Muscle layer of colon (tissue), 2 donors: Measurements from ENCODE around the gene PPP2R3C.

ENCODE experiments used
- H3K27ac ChIP-seq: one replicate; pipeline ENCODE4 v1.7.0; 2013; ENCODE audit warnings: low read depth, mild to moderate bottlenecking, low read length, moderate library complexity
- H3K27me3 ChIP-seq, 2 donors: one replicate each; pipeline ENCODE4 v1.7.0; 2013; ENCODE audit warnings: low read length in 2 of 2, mild to moderate bottlenecking in 2 of 2; ENCODE audit not compliant: insufficient read depth in 2 of 2, control insufficient read depth in 1 of 2
- H3K36me3 ChIP-seq: one replicate; pipeline ENCODE4 v1.7.0; 2013; ENCODE audit warnings: mild to moderate bottlenecking, low read length; ENCODE audit not compliant: insufficient read depth
- H3K4me1 ChIP-seq: one replicate; pipeline ENCODE4 v1.7.0; 2013; ENCODE audit warnings: mild to moderate bottlenecking, low read length; ENCODE audit not compliant: insufficient read depth
- H3K4me3 ChIP-seq, 2 donors: one replicate each; pipeline ENCODE4 v1.7.0; 2013; ENCODE audit warnings: low read length in 2 of 2, low read depth in 1 of 2, mild to moderate bottlenecking in 1 of 2, moderate library complexity in 1 of 2
- H3K9ac ChIP-seq: one replicate; pipeline ENCODE4 v1.7.0; 2013; ENCODE audit warnings: low read length
- H3K9me3 ChIP-seq: one replicate; pipeline ENCODE4 v1.7.0; 2013; ENCODE audit warnings: mild to moderate bottlenecking, low read length
- donor health status: abdominal sarcoma.
- donor health status: Adenocarcinoma of cecum.

The PPP2R3C gene

GRCh38 chr14:35149239-35149638 lies 27.4 kb upstream of the PPP2R3C start:
- no peaks in the 10 kb centered on the region for H3K4me1 ChIP-seq
- no peak overlapping the region for H3K27ac ChIP-seq
- H3K4me3 ChIP-seq = no peak overlapping the region
- no peak overlapping the region for H3K9ac ChIP-seq
- no peaks in the 10 kb centered on the region for H3K27me3 ChIP-seq
- H3K9me3 ChIP-seq = no peaks in the 10 kb centered on the region
- no peaks in the 10 kb centered on the region for H3K36me3 ChIP-seq

GRCh38 chr14:35147711-35148110 lies 25.9 kb upstream of the PPP2R3C start:
- Histone ChIP-seq H3K27ac (no peak overlapping the region), H3K4me3 (no peak overlapping the region), H3K36me3 (no peaks in the 10 kb centered on the region), H3K9ac (no peak overlapping the region), H3K4me1 (no peaks in the 10 kb centered on the region), H3K27me3 (no peaks in the 10 kb centered on the region), H3K9me3 (no peaks in the 10 kb centered on the region)

GRCh38 chr14:35147186-35147585 lies 25.4 kb upstream of the PPP2R3C start:
- H3K4me3 ChIP-seq = no peak overlapping the region
- H3K9ac ChIP-seq = no peak overlapping the region
- no peaks in the 10 kb centered on the region for H3K9me3 ChIP-seq
- no peaks in the 10 kb centered on the region for H3K4me1 ChIP-seq
- no peaks in the 10 kb centered on the region for H3K27me3 ChIP-seq
- no peak overlapping the region for H3K27ac ChIP-seq
- no peaks in the 10 kb centered on the region for H3K36me3 ChIP-seq

GRCh38 chr14:35146711-35147149 lies 24.9 kb upstream of the PPP2R3C start:
- Histone ChIP-seq H3K4me3 (no peak overlapping the region), H3K27ac (no peak overlapping the region), H3K9me3 (no peaks in the 10 kb centered on the region), H3K27me3 (no peaks in the 10 kb centered on the region), H3K36me3 (no peaks in the 10 kb centered on the region), H3K9ac (no peak overlapping the region), H3K4me1 (no peaks in the 10 kb centered on the region)

GRCh38 chr14:35144029-35144428 lies 22.2 kb upstream of the PPP2R3C start:
- no peak overlapping the region for H3K4me3 ChIP-seq
- H3K4me1 ChIP-seq = no peaks in the 10 kb centered on the region
- H3K27me3 ChIP-seq = no peaks in the 10 kb centered on the region
- H3K9me3 ChIP-seq = no peaks in the 10 kb centered on the region
- H3K36me3 ChIP-seq = no peaks in the 10 kb centered on the region
- no peak overlapping the region for H3K9ac ChIP-seq
- H3K27ac ChIP-seq = no peak overlapping the region

GRCh38 chr14:35140718-35141581 lies 19.2 kb upstream of the PPP2R3C start:
- Histone ChIP-seq H3K9ac (no peak overlapping the region), H3K36me3 (no peaks in the 10 kb centered on the region), H3K4me1 (no peaks in the 10 kb centered on the region)

GRCh38 chr14:35138585-35138984 lies 16.8 kb upstream of the PPP2R3C start:
- no peaks in the 10 kb centered on the region for H3K4me1 ChIP-seq
- no peak overlapping the region for H3K4me3 ChIP-seq
- H3K36me3 ChIP-seq = peaks cover 6% of the 10 kb centered on the region
- H3K27me3 ChIP-seq = no peaks in the 10 kb centered on the region
- no peaks in the 10 kb centered on the region for H3K9me3 ChIP-seq
- no peak overlapping the region for H3K9ac ChIP-seq
- no peak overlapping the region for H3K27ac ChIP-seq

More at GRCh38 chr14:35140718-35141581, 19.2 kb upstream of the PPP2R3C start:
- Histone ChIP-seq H3K9me3 (no peaks in the 10 kb centered on the region), H3K4me3 (no peak overlapping the region), H3K27ac (no peak overlapping the region), H3K27me3 (no peaks in the 10 kb centered on the region)

- Histone ChIP-seq H3K4me3 (no peak overlapping the region), H3K27me3 (no peaks in the 10 kb centered on the region), H3K4me1 (no peaks in the 10 kb centered on the region), H3K9me3 (no peaks in the 10 kb centered on the region), H3K36me3 (peaks cover 6% of the 10 kb centered on the region), H3K9ac (no peak overlapping the region), H3K27ac (no peak overlapping the region)
Measured at GRCh38 chr14:35134329-35135123, 12.7 kb upstream of the PPP2R3C start.

GRCh38 chr14:35133542-35134328 lies 11.9 kb upstream of the PPP2R3C start:
- Histone ChIP-seq H3K4me1 (no peaks in the 10 kb centered on the region), H3K9me3 (no peaks in the 10 kb centered on the region), H3K27ac (no peak overlapping the region), H3K9ac (no peak overlapping the region), H3K27me3 (no peaks in the 10 kb centered on the region), H3K4me3 (no peak overlapping the region), H3K36me3 (peaks cover 6% of the 10 kb centered on the region)

- H3K9me3 ChIP-seq = no peaks in the 10 kb centered on the region
- no peaks in the 10 kb centered on the region for H3K36me3 ChIP-seq
- no peaks in the 10 kb centered on the region for H3K27me3 ChIP-seq
- peaks cover 19% of the 10 kb centered on the region for H3K4me1 ChIP-seq
- no peak overlapping the region for H3K27ac ChIP-seq
- H3K4me3 ChIP-seq = no peak overlapping the region
- no peak overlapping the region for H3K9ac ChIP-seq
Measured at GRCh38 chr14:35124127-35124526, 2.3 kb upstream of the PPP2R3C start.

- Histone ChIP-seq H3K9ac (peak overlapping the region; percentile 80), H3K27me3 (no peaks in the 10 kb centered on the region), H3K4me3 (peak overlapping the region in 1 of 2 donors; percentile 87), H3K36me3 (no peaks in the 10 kb centered on the region), H3K27ac (no peak overlapping the region), H3K9me3 (no peaks in the 10 kb centered on the region), H3K4me1 (peaks cover 22% of the 10 kb centered on the region)
Measured at GRCh38 chr14:35123388-35123703, 1.6 kb upstream of the PPP2R3C start.
